HCT116 (cell line): Measurements from ENCODE around the gene DNAJC3. TPM values are rescaled to one million over a fixed set of nuclear protein-coding genes. Genes with fewer than 3 reads are reported as not detected.

Experiments used
- ATAC-seq: fragments of 200-7000 bp; cut with Tn5 transposase; 2 replicates; pipeline ENCODE4 v1.9.1; 2020; ENCODE audit warnings: mild to moderate bottlenecking, moderate library complexity
- BruUV-seq: library from RNA; stranded (reverse); fragments of 400-500 nt; replicated peaks from 2 replicates; lab custom pipeline; 2021; lab: Mats Ljungman, UMichigan
- CTCF ChIA-PET: fragments of 300-600 bp; sonication (Branson Sonifier 250); formaldehyde crosslinking; loops from one replicate; lab custom pipeline; 2021; ENCODE audit warnings: antibody characterized with exemption; lab: Charles Lee
- POLR2A ChIA-PET: fragments of 300-600, 350-600 bp; sonication (Branson Sonifier 250); formaldehyde crosslinking; loops from one replicate; lab custom pipeline; 2021; ENCODE audit warnings: antibody characterized with exemption; lab: Charles Lee
- RAD21 ChIA-PET, 2 experiments: fragments of 300-600 bp; sonication (Branson Sonifier 250); formaldehyde crosslinking; loops; one replicate each; lab custom pipeline; 2023; ENCODE audit warnings: low total read pairs in 2 of 2; ENCODE audit not compliant: uncharacterized antibody in 2 of 2, unreplicated experiment in 2 of 2, low non-redundant PET in 1 of 2; lab: Charles Lee
- DNase-seq: peaks from one replicate; pipeline ENCODE4 v3.0.0-alpha.2; 2010; ENCODE audit warnings: low read depth, low spot score
- H2AFZ ChIP-seq: fragments of 200-600 bp; shearing (Covaris generic), sonication (generic); 2 replicates; pipeline ENCODE4 v1.6.1; 2017; ENCODE audit warnings: low read depth, mixed run types, mixed read lengths, antibody characterized with exemption, low read length; ENCODE audit not compliant: poor library complexity, severe bottlenecking
- H3K27ac ChIP-seq: 2 replicates; pipeline ENCODE4 v1.5.1; 2012; ENCODE audit warnings: low read depth, low read length
- H3K27me3 ChIP-seq: fragments of 200-600 bp; sonication (generic); 2 replicates; pipeline ENCODE4 v1.6.1; 2016; ENCODE audit warnings: mixed run types, low read length, mixed read lengths; ENCODE audit not compliant: insufficient read depth
- H3K36me3 ChIP-seq, 2 experiments: fragments of 200-500 bp in 1 of 2; fragments of 200-600 bp in 1 of 2; sonication (Bioruptor generic) in 1 of 2; sonication (generic) in 1 of 2; 2 replicates each; pipeline versions ENCODE4 v1.5.1 to v1.6.1; 2014 to 2016; ENCODE audit warnings: low read length in 2 of 2, inconsistent platforms in 1 of 2, mixed read lengths in 1 of 2, mixed run types in 1 of 2; ENCODE audit not compliant: insufficient read depth in 2 of 2, control insufficient read depth in 1 of 2
- H3K4me1 ChIP-seq, 2 experiments: fragments of 200-600 bp in 1 of 2; sonication (generic) in 1 of 2; 2 replicates each; pipeline versions ENCODE4 v1.5.1 to v1.6.1; 2012 to 2017; ENCODE audit warnings: low read length in 2 of 2, inconsistent platforms in 1 of 2, mild to moderate bottlenecking in 1 of 2, mixed read lengths in 1 of 2, mixed run types in 1 of 2, moderate library complexity in 1 of 2; ENCODE audit not compliant: insufficient read depth in 2 of 2, control insufficient read depth in 1 of 2
- H3K4me2 ChIP-seq: fragments of 200-600 bp; sonication (generic); 2 replicates; pipeline ENCODE4 v1.6.1; 2017; ENCODE audit warnings: mixed run types, low read length, mixed read lengths
- H3K4me3 ChIP-seq, 2 experiments: fragments of 200-600 bp in 1 of 2; sonication (generic) in 1 of 2; replicated peaks in 1 of 2; 2 replicates each; pipeline ENCODE4 v1.5.1; 2011 to 2016; ENCODE audit warnings: low read length in 2 of 2, control low read depth in 1 of 2, low read depth in 1 of 2, mild to moderate bottlenecking in 1 of 2, mixed read lengths in 1 of 2, mixed run types in 1 of 2
- H3K79me2 ChIP-seq: fragments of 200-600 bp; sonication (generic); 2 replicates; pipeline ENCODE4 v1.6.1; 2017; ENCODE audit warnings: mild to moderate bottlenecking, mixed run types, low read length, moderate library complexity, mixed read lengths; ENCODE audit not compliant: insufficient read depth
- H3K9ac ChIP-seq: fragments of 200-600 bp; sonication (generic); 2 replicates; pipeline ENCODE4 v1.6.1; 2016; ENCODE audit warnings: low read length, mixed read lengths
- H3K9me2 ChIP-seq: fragments of 200-600 bp; sonication (generic), shearing (Covaris generic); 2 replicates; pipeline ENCODE4 v1.6.1; 2017; ENCODE audit warnings: mixed run types, mild to moderate bottlenecking, moderate library complexity; ENCODE audit not compliant: insufficient read depth
- H3K9me3 ChIP-seq, 2 experiments: fragments of 200-500 bp in 1 of 2; fragments of 200-600 bp in 1 of 2; sonication (Bioruptor generic) in 1 of 2; sonication (generic) in 1 of 2; 2 replicates each; pipeline ENCODE4 v1.6.1; 2014 to 2017; ENCODE audit warnings: low read length in 2 of 2, mixed read lengths in 2 of 2, inconsistent platforms in 1 of 2, low read depth in 1 of 2, mild to moderate bottlenecking in 1 of 2, mixed run types in 1 of 2, moderate library complexity in 1 of 2; ENCODE audit not compliant: control insufficient read depth in 1 of 2, insufficient read depth in 1 of 2
- H4K20me1 ChIP-seq: fragments of 200-600 bp; sonication (generic), shearing (Covaris generic); 2 replicates; pipeline ENCODE4 v1.6.1; 2017; ENCODE audit warnings: mixed run types, mild to moderate bottlenecking, moderate library complexity; ENCODE audit not compliant: insufficient read depth
- ELF1 ChIP-seq: IDR thresholded peaks from 2 replicates; pipeline ENCODE4 v1.6.1; 2012; ENCODE audit warnings: low read depth, borderline replicate concordance
- EZH2 ChIP-seq: fragments of 200-600 bp; sonication (generic); IDR thresholded peaks from 2 replicates; pipeline ENCODE4 v1.6.1; 2017; ENCODE audit warnings: antibody characterized with exemption, mixed run types
- EZH2phosphoT487 ChIP-seq: fragments of 200-600 bp; IDR thresholded peaks from 2 replicates; pipeline ENCODE4 v1.6.1; 2018; ENCODE audit warnings: antibody characterized with exemption, borderline replicate concordance
- POLR2A ChIP-seq: IDR thresholded peaks from 2 replicates; pipeline ENCODE4 v1.7.0; 2011; ENCODE audit warnings: borderline replicate concordance; ENCODE audit not compliant: insufficient read depth, insufficient read length; ENCODE audit errors: extremely low read depth
- intact Hi-C: fragments of 100-400 bp; cut with micrococcal nuclease; formaldehyde crosslinking; loops from 2 replicates; pipeline ENCODE4 v1.10.0; 2022
- total RNA-seq: library from RNA; stranded (reverse); gene quantifications from one replicate; pipeline ENCODE4 v1.2.1, GENCODE V29; 2021; ENCODE audit not compliant: unreplicated experiment
- TF ChIP-seq, protein P1 (sequence below): IDR thresholded peaks from 2 replicates; pipeline ENCODE4 v1.6.1; 2012
- TF ChIP-seq, protein P2 (sequence below), 3 experiments: fragments of 200-600 bp in 1 of 3; sonication (generic) in 1 of 3; IDR thresholded peaks in 2 of 3; conservative IDR thresholded peaks in 1 of 3; 2 replicates each; pipeline ENCODE4 v1.5.1; 2012 to 2017; ENCODE audit warnings: low read depth in 2 of 3, low read length in 2 of 3, antibody characterized with exemption in 1 of 3, borderline replicate concordance in 1 of 3, control low read depth in 1 of 3, mild to moderate bottlenecking in 1 of 3, mixed read lengths in 1 of 3, mixed run types in 1 of 3, moderate library complexity in 1 of 3; ENCODE audit not compliant: insufficient read depth in 1 of 3

DNAJC3 gene
- total RNA-seq, 1 experiment from 2014 or later = 28.5 TPM

DNA sequence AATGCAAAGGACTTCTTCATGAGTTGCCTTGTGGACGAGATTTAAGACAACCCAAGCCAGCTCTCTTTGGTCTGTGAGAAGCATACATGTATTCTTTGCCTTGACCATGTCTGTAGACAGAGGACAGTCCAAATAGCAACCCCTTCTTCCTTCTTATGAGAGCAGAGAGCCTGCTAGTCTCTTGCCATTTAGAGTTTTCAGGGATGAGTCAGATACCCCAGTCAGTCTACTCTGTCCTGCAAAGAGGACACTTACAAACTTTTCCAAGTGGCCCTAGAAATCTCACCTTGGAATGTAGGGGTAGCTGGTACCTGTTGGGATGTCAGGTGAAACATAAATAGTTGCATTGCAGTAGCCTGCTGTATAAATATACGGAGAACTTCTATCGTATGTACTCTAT lies 36.7 kb downstream of the DNAJC3 start:
- ChIA-PET CTCF (no interaction called here), RAD21 (no interaction called here), POLR2A (no interaction called here)
- no TSS peak for BruUV-seq
- TF ChIP-seq ELF1 (no peak), EZH2phosphoT487 (no peak)
- H3K79me2 ChIP-seq = no peaks in the 10 kb centered on the region
- no peaks in the 10 kb centered on the region for H3K4me1 ChIP-seq
- no peaks in the 10 kb centered on the region for H3K27me3 ChIP-seq
- ATAC-seq (no peak), DNase-seq (no peak)
- H3K9me2 ChIP-seq = no peaks in the 10 kb centered on the region
- H3K9me3 ChIP-seq = no peaks in the 10 kb centered on the region
- H4K20me1 ChIP-seq = no peaks in the 10 kb centered on the region
- H3K4me3 ChIP-seq = no peak overlapping the region
- no peak overlapping the region for H3K4me2 ChIP-seq
- no peak overlapping the region for H3K27ac ChIP-seq
- peaks cover 3 to 5% of the 10 kb centered on the region in 2 experiments; a peak in 2 of 4 replicates for H3K36me3 ChIP-seq
- H2AFZ ChIP-seq = no peak overlapping the region
- H3K9ac ChIP-seq = no peak overlapping the region
- intact Hi-C loops = no loop called here

DNA sequence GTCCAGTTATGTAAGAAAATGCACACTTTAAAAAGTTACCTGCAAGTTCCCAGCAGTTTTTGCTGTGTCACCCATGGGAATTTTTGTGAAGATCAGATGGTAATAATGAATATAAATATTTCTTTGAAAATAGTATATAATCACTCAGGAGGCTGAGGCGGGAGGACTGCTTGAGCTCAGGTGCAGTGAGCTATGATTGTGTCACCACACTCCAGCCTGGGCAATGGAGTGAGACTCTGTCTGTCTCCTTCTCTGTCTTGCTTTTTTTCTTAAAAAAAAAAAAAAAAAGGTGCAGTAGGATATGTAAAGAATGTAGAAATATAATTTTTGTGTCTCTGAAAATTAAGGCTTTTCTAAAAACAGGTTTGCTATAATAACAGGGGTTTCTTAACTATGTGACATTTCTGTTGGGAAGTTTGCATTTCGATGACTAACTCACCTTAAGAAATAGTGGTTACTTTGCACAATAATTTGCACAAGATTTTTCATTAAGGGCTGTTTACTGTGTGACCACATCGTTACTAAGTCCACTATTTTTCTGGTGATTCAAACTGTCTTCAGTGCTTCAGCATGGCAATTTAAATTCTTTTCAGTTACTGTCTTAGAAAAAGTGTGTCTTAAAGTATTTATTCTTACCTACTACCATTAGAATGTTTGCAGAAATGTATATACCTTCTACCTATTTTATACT lies 37.3 kb downstream of the DNAJC3 start:
- Histone ChIP-seq H3K9ac (no peak overlapping the region), H3K4me1 (no peaks in the 10 kb centered on the region), H4K20me1 (no peaks in the 10 kb centered on the region), H3K36me3 (peaks cover 3 to 5% of the 10 kb centered on the region in 2 experiments; a peak in 2 of 4 replicates), H3K4me3 (no peak overlapping the region), H3K9me3 (no peaks in the 10 kb centered on the region), H3K4me2 (no peak overlapping the region), H3K9me2 (no peaks in the 10 kb centered on the region), H2AFZ (no peak overlapping the region), H3K27ac (no peak overlapping the region), H3K27me3 (no peaks in the 10 kb centered on the region), H3K79me2 (no peaks in the 10 kb centered on the region)
- ChIA-PET RAD21 (no interaction called here), POLR2A (no interaction called here), CTCF (no interaction called here)
- TF ChIP-seq, protein P1, sequence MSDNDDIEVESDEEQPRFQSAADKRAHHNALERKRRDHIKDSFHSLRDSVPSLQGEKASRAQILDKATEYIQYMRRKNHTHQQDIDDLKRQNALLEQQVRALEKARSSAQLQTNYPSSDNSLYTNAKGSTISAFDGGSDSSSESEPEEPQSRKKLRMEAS = no peak
- TF ChIP-seq ELF1 = no peak
- no peak for TF ChIP-seq POLR2A
- no peak for TF ChIP-seq EZH2
- TF ChIP-seq, protein P2, sequence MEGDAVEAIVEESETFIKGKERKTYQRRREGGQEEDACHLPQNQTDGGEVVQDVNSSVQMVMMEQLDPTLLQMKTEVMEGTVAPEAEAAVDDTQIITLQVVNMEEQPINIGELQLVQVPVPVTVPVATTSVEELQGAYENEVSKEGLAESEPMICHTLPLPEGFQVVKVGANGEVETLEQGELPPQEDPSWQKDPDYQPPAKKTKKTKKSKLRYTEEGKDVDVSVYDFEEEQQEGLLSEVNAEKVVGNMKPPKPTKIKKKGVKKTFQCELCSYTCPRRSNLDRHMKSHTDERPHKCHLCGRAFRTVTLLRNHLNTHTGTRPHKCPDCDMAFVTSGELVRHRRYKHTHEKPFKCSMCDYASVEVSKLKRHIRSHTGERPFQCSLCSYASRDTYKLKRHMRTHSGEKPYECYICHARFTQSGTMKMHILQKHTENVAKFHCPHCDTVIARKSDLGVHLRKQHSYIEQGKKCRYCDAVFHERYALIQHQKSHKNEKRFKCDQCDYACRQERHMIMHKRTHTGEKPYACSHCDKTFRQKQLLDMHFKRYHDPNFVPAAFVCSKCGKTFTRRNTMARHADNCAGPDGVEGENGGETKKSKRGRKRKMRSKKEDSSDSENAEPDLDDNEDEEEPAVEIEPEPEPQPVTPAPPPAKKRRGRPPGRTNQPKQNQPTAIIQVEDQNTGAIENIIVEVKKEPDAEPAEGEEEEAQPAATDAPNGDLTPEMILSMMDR (IDR thresholded peaks at IDR 0.05 in 2 of 3, conservative IDR thresholded peaks at IDR 0.05 in 1 of 3; ENCODE audit: borderline replicate concordance in 1 of 3, insufficient read depth in 1 of 3, low read depth in 2 of 3, low read length in 2 of 3) = no peak
- intact Hi-C loops = no loop called here
- ATAC-seq (no peak), DNase-seq (no peak)
- BruUV-seq = no TSS peak
